Epithelial cell of esophagus (primary cell): ENCODE results near the gene PPP1CA.

ENCODE experiments used
- DNase-seq: peaks from one replicate; pipeline ENCODE4 v3.0.0; 2010; ENCODE audit warnings: low read depth
- H3K4me3 ChIP-seq: 2 replicates; pipeline ENCODE4 v1.5.1; 2011; ENCODE audit warnings: mild to moderate bottlenecking, low read length, control low read depth
- CTCF ChIP-seq: IDR thresholded peaks from 2 replicates; pipeline ENCODE4 v1.5.1; 2011; ENCODE audit warnings: low read depth, mild to moderate bottlenecking, low read length, control low read depth, inconsistent platforms; ENCODE audit not compliant: insufficient read depth; ENCODE audit errors: missing control alignments

The PPP1CA gene

GRCh38 chr11:67397986-67398660, 3.5 kb downstream of the PPP1CA start:
- H3K4me3 ChIP-seq = no peak overlapping the region
- no peak for TF ChIP-seq CTCF
- DNase-seq = no peak

GRCh38 chr11:67397536-67397935, 4.1 kb downstream of the PPP1CA start:
- TF ChIP-seq CTCF = no peak
- no peak overlapping the region for H3K4me3 ChIP-seq
- DNase-seq = no peak

- H3K4me3 ChIP-seq = no peak overlapping the region
- no peak for DNase-seq
- no peak for TF ChIP-seq CTCF
Measured at GRCh38 chr11:67396587-67397389, 4.9 kb downstream of the PPP1CA start.

- TF ChIP-seq CTCF = no peak
- DNase-seq = no peak
- H3K4me3 ChIP-seq = no peak overlapping the region
Measured at GRCh38 chr11:67396259-67396581, 5.4 kb downstream of the PPP1CA start.

GRCh38 chr11:67395555-67396258, 6.0 kb downstream of the PPP1CA start:
- H3K4me3 ChIP-seq = no peak overlapping the region
- no peak for TF ChIP-seq CTCF
- no peak for DNase-seq

- TF ChIP-seq CTCF = no peak
- H3K4me3 ChIP-seq = no peak overlapping the region
- no peak for DNase-seq
Measured at GRCh38 chr11:67393990-67394389, 7.7 kb downstream of the PPP1CA start.
